ENCODE results near the gene BACE1.
"Not testable (repeated sequence)": the region's sequence is repeated elsewhere in the genome, so short reads cannot be mapped to it uniquely, and the experiment has no call there.

BACE1 gene

GRCh38 chr11:117272175-117272574, 43.9 kb downstream of the BACE1 start:
- DNase-seq: not testable (repeated sequence)

- DNase-seq: no peak
These were observed 44.8 kb downstream of the BACE1 start for GRCh38 chr11:117271208-117271607.

GRCh38 chr11:117269856-117270255, 46.2 kb downstream of the BACE1 start:
- DNase-seq: no peak

GRCh38 chr11:117265745-117266144, 50.3 kb downstream of the BACE1 start:
- DNase-seq: no peak

DNA sequence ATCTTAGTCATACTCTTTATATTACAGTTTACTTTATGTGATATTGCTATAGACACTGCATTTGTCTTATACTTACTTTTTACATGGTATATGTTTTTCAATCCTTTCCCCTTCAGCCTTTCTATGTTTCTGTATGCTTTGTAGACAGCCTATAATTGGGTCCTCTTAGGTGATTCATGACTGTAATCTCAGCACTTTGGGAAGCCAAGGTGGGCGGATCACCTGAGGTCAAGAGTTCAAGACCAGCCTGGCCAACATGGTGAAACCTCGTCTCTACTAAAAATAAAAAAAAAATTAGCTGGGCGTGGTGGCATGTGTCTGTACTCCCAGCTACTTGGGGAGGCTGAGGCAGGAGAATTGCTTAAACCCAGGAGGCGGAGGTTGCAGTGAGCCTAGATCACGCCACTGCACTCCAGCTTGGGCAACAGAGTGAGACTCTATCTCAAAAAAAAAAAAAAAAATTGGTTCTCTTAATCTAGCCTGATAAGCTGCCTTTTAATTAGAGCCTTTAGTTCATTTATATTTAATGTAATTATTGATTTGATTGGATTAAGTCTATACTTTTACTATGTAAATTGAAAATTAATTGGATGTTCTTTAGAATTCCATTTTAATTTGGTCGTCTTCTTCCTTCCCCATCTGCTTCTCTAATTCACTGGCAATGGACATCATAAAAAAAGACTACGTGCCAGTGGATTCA, 51.3 kb downstream of the BACE1 start:
- DNase-seq: not testable (repeated sequence)

- no peak for DNase-seq
These were observed 56.6 kb downstream of the BACE1 start for GRCh38 chr11:117259417-117259816.

GRCh38 chr11:117258576-117258975, 57.5 kb downstream of the BACE1 start:
- DNase-seq: no peak

DNA sequence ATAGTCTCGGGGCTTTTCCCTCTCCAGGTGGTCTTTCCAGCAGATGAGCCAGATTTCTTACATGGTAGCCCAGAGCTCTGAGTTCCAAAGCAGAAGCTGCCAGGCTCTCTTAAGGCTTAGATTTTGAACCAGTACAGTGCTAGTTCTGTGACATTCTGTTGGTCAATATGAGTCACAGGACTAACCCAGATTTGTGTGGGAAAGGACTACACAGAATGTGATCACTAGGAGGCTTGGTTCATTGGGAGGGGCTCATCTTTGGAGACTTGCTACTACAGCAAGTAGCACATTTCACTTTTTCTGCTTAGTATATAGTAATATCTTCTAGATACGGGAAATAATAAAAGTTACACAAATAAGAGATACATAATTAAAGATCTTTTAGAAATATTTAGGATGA, 59.5 kb downstream of the BACE1 start:
- DNase-seq: no peak

DNA sequence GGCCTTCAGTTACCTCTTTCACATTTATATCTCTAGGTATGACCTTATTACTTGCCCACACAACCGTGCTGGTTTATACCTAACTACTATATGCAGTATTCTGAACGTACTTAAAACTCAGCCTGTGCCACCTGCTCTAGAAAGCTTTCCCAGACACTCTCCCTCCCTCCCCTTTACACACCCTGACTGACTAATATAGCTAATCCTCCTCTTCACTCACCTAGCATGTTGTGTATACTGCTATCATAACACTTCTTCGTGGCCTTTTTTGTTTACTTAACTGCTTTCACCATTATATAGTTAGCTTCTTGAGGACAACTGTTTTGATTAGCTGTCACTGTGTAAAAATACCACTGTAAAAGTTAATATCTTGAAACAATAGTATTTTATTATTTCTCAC, 60.1 kb downstream of the BACE1 start:
- no peak for DNase-seq

DNA sequence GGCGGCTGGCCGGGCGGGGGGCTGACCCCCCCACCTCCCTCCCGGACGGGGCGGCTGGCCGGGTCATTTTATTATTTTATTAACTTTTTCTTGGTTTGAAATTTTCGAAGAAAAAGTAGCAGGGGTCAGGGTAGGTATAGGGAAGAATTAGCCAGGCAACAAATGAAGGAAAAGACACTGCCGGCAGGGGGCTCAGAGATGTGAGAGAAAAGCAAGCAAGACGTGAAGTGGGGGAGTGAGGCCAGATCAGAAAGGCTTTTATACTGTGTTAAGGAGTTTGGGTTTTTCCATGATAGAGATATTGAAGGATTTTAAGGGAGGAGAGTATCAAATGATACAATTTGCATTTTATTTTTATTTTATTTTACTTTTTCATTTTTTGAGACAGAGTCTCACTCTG, 64.5 kb downstream of the BACE1 start:
- DNase-seq: no peak

DNA sequence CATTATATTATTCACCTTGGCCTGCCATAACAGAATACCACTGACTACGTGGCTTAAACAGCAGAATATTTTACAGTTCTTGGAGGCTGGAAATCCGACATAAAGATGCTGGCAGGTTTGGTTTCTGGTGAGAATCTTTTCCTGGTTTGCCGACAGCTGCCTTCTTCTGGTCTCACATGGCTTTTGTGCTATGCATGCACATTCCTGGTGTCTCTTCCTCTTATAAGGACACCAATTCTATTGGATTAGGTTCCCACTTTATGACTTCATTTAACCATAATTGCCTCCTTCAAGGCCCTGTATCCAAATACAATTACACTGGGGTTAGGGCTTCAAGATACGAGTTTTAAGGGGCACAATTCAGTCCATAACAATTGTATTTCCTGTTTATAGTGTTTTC, 66.5 kb downstream of the BACE1 start:
- DNase-seq: no peak

- no peak for DNase-seq
These were observed 67.7 kb downstream of the BACE1 start for GRCh38 chr11:117248341-117248740.

DNA sequence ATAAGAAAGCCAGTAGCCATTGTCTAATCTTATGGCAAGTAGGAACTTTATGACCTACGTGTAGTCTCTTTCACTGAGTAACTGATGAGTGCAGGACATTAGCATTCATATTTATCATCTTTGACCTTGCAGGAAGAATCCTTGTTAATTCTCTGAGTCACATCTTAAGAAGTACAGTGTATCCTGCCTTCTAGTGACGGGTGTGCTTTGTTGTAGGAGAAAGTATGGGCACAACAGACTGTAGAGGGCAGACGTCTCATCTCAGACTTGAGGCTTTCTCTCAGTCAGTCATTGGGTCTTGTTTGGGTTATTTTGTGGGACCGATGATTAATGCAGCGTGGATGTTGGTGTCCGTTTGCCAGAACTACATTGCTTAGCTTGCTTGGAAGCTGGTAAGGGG, 76.8 kb downstream of the BACE1 start:
- DNase-seq: no peak

DNA sequence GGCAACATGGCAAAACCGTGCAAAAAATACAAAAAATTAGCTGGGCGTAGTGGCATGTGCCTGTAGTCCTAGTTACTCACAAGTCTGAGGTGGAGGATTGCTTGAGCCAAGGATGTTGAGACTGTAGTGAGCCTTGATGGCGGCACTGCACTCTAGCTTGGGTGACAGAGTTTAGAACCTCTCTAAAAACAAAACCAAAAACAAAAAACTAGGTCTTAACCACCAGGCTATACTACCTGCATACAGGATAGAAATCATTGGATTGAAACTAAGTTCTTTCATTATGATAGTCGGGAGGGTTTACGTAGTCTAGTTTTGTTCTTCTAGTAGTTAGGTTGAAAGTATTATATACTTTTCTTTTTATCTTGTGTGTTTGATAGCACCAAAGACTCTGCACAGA, 77.8 kb downstream of the BACE1 start:
- no peak for DNase-seq

Measured in CD4-positive, alpha-beta T cell treated with Interleukin-17A for 4 hours (primary cell).